Neuronal stem cell (in vitro differentiated cells): ENCODE measurements around the gene FOXF1.

Experiments used
- DNase-seq: peaks from one replicate; pipeline ENCODE4 v3.0.0-alpha.2; 2013; ENCODE audit warnings: low spot score
- H2AFZ ChIP-seq: one replicate; pipeline ENCODE4 v1.6.1; 2013; ENCODE audit warnings: mild to moderate bottlenecking, low read length, inconsistent platforms
- H2AK5ac ChIP-seq: 2 replicates; pipeline ENCODE4 v1.6.1; 2013; ENCODE audit warnings: low read depth, mild to moderate bottlenecking, inconsistent platforms, low read length, moderate library complexity, mixed read lengths
- H2BK120ac ChIP-seq: 2 replicates; pipeline ENCODE4 v1.6.1; 2013; ENCODE audit warnings: low read depth, mild to moderate bottlenecking, inconsistent platforms, low read length, moderate library complexity, mixed read lengths
- H2BK12ac ChIP-seq: one replicate; pipeline ENCODE4 v1.6.1; 2013; ENCODE audit warnings: low read length, inconsistent platforms
- H2BK15ac ChIP-seq: 2 replicates; pipeline ENCODE4 v1.6.1; 2013; ENCODE audit warnings: mild to moderate bottlenecking, low read length, inconsistent platforms, mixed read lengths
- H2BK5ac ChIP-seq: one replicate; pipeline ENCODE4 v1.6.1; 2013; ENCODE audit warnings: inconsistent platforms, mild to moderate bottlenecking, low read length, moderate library complexity
- H3K14ac ChIP-seq: one replicate; pipeline ENCODE4 v1.6.1; 2013; ENCODE audit warnings: low read length, inconsistent platforms
- H3K18ac ChIP-seq: 2 replicates; pipeline ENCODE4 v1.6.1; 2013; ENCODE audit warnings: low read length, inconsistent platforms
- H3K23ac ChIP-seq: 2 replicates; pipeline ENCODE4 v1.6.1; 2013; ENCODE audit warnings: low read depth, mild to moderate bottlenecking, mixed read lengths, low read length, inconsistent platforms; ENCODE audit not compliant: poor library complexity
- H3K27ac ChIP-seq: replicated peaks from 3 replicates; pipeline ENCODE4 v1.5.1; 2013; ENCODE audit warnings: low read length, inconsistent platforms
- H3K27me3 ChIP-seq, 3 experiments: 2 replicates each; pipeline ENCODE4 v1.6.1; 2013; ENCODE audit warnings: low read length in 3 of 3, mild to moderate bottlenecking in 2 of 3, inconsistent platforms in 1 of 3, low read depth in 1 of 3, mixed read lengths in 1 of 3, moderate library complexity in 1 of 3; ENCODE audit not compliant: control insufficient read depth in 3 of 3, insufficient read depth in 3 of 3
- H3K36me3 ChIP-seq, 2 donors: replicated peaks in 1 of 2; 2 replicates each; pipeline ENCODE4 v1.6.1; 2013; ENCODE audit warnings: low read length in 2 of 2; ENCODE audit not compliant: control insufficient read depth in 2 of 2, insufficient read depth in 2 of 2
- H3K4ac ChIP-seq: 2 replicates; pipeline ENCODE4 v1.6.1; 2013; ENCODE audit warnings: inconsistent platforms, mild to moderate bottlenecking, low read length, moderate library complexity
- H3K4me1 ChIP-seq, 2 donors: 1 replicate in 1 of 2; 2 replicates in 1 of 2; pipeline ENCODE4 v1.6.1; 2013; ENCODE audit warnings: low read length in 2 of 2, low read depth in 1 of 2; ENCODE audit not compliant: control insufficient read depth in 2 of 2, insufficient read depth in 1 of 2
- H3K4me2 ChIP-seq: one replicate; pipeline ENCODE4 v1.6.1; 2013; ENCODE audit warnings: mild to moderate bottlenecking, low read length, inconsistent platforms; ENCODE audit not compliant: insufficient read depth, poor library complexity, severe bottlenecking
- H3K4me3 ChIP-seq, 2 donors: 2 replicates each; pipeline ENCODE4 v1.5.1; 2013; ENCODE audit warnings: low read length in 2 of 2, mild to moderate bottlenecking in 2 of 2, inconsistent platforms in 1 of 2, moderate library complexity in 1 of 2
- H3K79me1 ChIP-seq: one replicate; pipeline ENCODE4 v1.6.1; 2013; ENCODE audit warnings: low read depth, mild to moderate bottlenecking, inconsistent platforms, low read length, moderate library complexity
- H3K9ac ChIP-seq: one replicate; pipeline ENCODE4 v1.6.1; 2013; ENCODE audit warnings: mild to moderate bottlenecking, low read depth, low read length, inconsistent platforms; ENCODE audit not compliant: poor library complexity
- H3K9me3 ChIP-seq, 2 donors: replicated peaks in 1 of 2; 2 replicates each; pipeline versions ENCODE3 to v1.6.1; 2013; ENCODE audit warnings: low read length in 2 of 2, mild to moderate bottlenecking in 2 of 2, inconsistent platforms in 1 of 2, low read depth in 1 of 2, mixed read lengths in 1 of 2, moderate library complexity in 1 of 2; ENCODE audit not compliant: control insufficient read depth in 2 of 2, insufficient read depth in 1 of 2
- H4K8ac ChIP-seq: one replicate; pipeline ENCODE4 v1.6.1; 2013; ENCODE audit warnings: low read depth, mild to moderate bottlenecking, inconsistent platforms, low read length, moderate library complexity
- H4K91ac ChIP-seq: one replicate; pipeline ENCODE4 v1.6.1; 2013; ENCODE audit warnings: low read length, low read depth, mild to moderate bottlenecking, inconsistent platforms; ENCODE audit not compliant: poor library complexity
- WGBS, 2 donors: extraction: QIAGEN DNeasy Blood & Tissue Kit; methylation state at CpG; one replicate each; pipeline ENCODE4 v1.1.7; 2013; ENCODE audit warnings: missing lambda C conversion rate in 2 of 2, mixed read lengths in 1 of 2; ENCODE audit not compliant: insufficient read length in 2 of 2, insufficient replicate concordance in 1 of 2; ENCODE audit errors: extremely low coverage in 2 of 2; 5-methylcytosine and 5-hydroxymethylcytosine counted together

The FOXF1 gene

GRCh38 chr16:86507173-86508027 is 2.9 kb upstream of the FOXF1 start:
- Histone ChIP-seq H3K4me2 (no peak overlapping the region), H2BK12ac (no peak overlapping the region), H3K27ac (no peak overlapping the region), H4K8ac (no peak overlapping the region), H3K79me1 (no peaks in the 10 kb centered on the region), H3K4me3 (peak overlapping the region in 1 of 2 donors; percentile 68), H3K23ac (peak overlapping the region; percentile 34), H3K9me3 (peaks cover 0 to 8% of the 10 kb centered on the region in 2 donors), H3K36me3 (no peaks in the 10 kb centered on the region), H2BK5ac (no peak overlapping the region), H3K27me3 (peaks cover 88 to 99% (median 96%) of the 10 kb centered on the region in 3 experiments), H2AK5ac (no peak overlapping the region), H3K9ac (peak overlapping the region; percentile 16), H3K18ac (peak overlapping the region; percentile 6), H3K4me1 (peaks cover 0 to 7% of the 10 kb centered on the region in 2 donors), H2BK120ac (no peak overlapping the region), H3K14ac (no peak overlapping the region), H3K4ac (no peak overlapping the region), H2BK15ac (no peak overlapping the region), H2AFZ (no peak overlapping the region), H4K91ac (no peak overlapping the region)
- no CpG with 5 or more reads among the region's 37 CpGs for WGBS, 2 donors
- peak; percentile 5 for DNase-seq

- no peak overlapping the region for H2BK5ac ChIP-seq
- H3K27ac ChIP-seq, result no peak overlapping the region
- H3K36me3 ChIP-seq, result no peaks in the 10 kb centered on the region
- H3K18ac ChIP-seq, result peak overlapping the region; percentile 71
- H3K9ac ChIP-seq, result peak overlapping the region; percentile 16
- no peaks in the 10 kb centered on the region for H3K79me1 ChIP-seq
- H3K23ac ChIP-seq, result peak overlapping the region; percentile 6
- no CpG with 5 or more reads among the region's 99 CpGs for WGBS, 2 donors
- peaks cover 87 to 99% (median 96%) of the 10 kb centered on the region in 3 experiments for H3K27me3 ChIP-seq
- no peak overlapping the region for H2AFZ ChIP-seq
- H3K14ac ChIP-seq, result peak overlapping the region; percentile 56
- H2BK120ac ChIP-seq, result no peak overlapping the region
- no peak overlapping the region for H4K8ac ChIP-seq
- no peak overlapping the region for H2AK5ac ChIP-seq
- H2BK15ac ChIP-seq, result no peak overlapping the region
- peak overlapping the region; percentile 25 for H2BK12ac ChIP-seq
- H3K4ac ChIP-seq, result no peak overlapping the region
- H3K4me3 ChIP-seq, result peak overlapping the region in 1 of 2 donors; percentile 68
- peaks cover 0 to 7% of the 10 kb centered on the region in 2 donors for H3K4me1 ChIP-seq
- H4K91ac ChIP-seq, result no peak overlapping the region
- H3K9me3 ChIP-seq, result peaks cover 0 to 8% of the 10 kb centered on the region in 2 donors
- H3K4me2 ChIP-seq, result peak overlapping the region; percentile 25
- peak; percentile 23 for DNase-seq
These were observed 2.0 kb upstream of the FOXF1 start for GRCh38 chr16:86508028-86508946.

GRCh38 chr16:86508947-86509758 is 1.2 kb upstream of the FOXF1 start:
- Histone ChIP-seq H3K4me1 (peaks cover 0 to 7% of the 10 kb centered on the region in 2 donors), H2AK5ac (no peak overlapping the region), H3K18ac (peak overlapping the region; percentile 59), H2AFZ (peak overlapping the region; percentile 80), H4K91ac (no peak overlapping the region), H3K4me2 (peak overlapping the region; percentile 99), H3K4ac (no peak overlapping the region), H3K9ac (no peak overlapping the region), H2BK12ac (no peak overlapping the region), H3K14ac (no peak overlapping the region), H3K4me3 (peak overlapping the region; percentile 17 to 69), H4K8ac (no peak overlapping the region), H3K23ac (peak overlapping the region; percentile 29), H3K79me1 (no peaks in the 10 kb centered on the region), H3K36me3 (no peaks in the 10 kb centered on the region), H2BK120ac (no peak overlapping the region), H3K27ac (no peak overlapping the region), H2BK5ac (no peak overlapping the region), H3K27me3 (peaks cover 84 to 96% (median 96%) of the 10 kb centered on the region in 3 experiments), H2BK15ac (no peak overlapping the region), H3K9me3 (peaks cover 0 to 8% of the 10 kb centered on the region in 2 donors)
- peak; percentile 48 for DNase-seq
- no CpG with 5 or more reads among the region's 79 CpGs for WGBS, 2 donors
